ENCODE measurements around the gene SPEF2. TPM values are rescaled to one million over a fixed set of nuclear protein-coding genes. Genes with fewer than 3 reads are reported as not detected.

The SPEF2 gene
- total RNA-seq, 1 experiment from 2014 or later, result 4.0 TPM

GRCh38 chr5:35785601-35786085 lies 168.0 kb downstream of the SPEF2 start:
- no peaks in the 10 kb centered on the region for H3K36me3 ChIP-seq (ENCODE audit: control insufficient read depth, insufficient read depth, low read length)
- H3K27me3 Mint-ChIP-seq (ENCODE audit: insufficient read depth, unreplicated experiment), result peaks cover 11% of the 10 kb centered on the region
- ChIA-PET POLR2A (no interaction called here), CTCF (interaction anchor here (1.0 kb wide), 1 partner anchor 28 kb away, joined by 3 read pairs; no protein-coding TSS in a partner anchor)
- H3K9me3 Mint-ChIP-seq (ENCODE audit: unreplicated experiment), result no peaks in the 10 kb centered on the region
- no peaks in the 10 kb centered on the region for H3K27me3 ChIP-seq (replicated peaks; ENCODE audit: control insufficient read depth, insufficient read depth, low read length)
- H3K4me3 ChIP-seq (ENCODE audit: low read depth, low read length), result no peak overlapping the region
- no peak overlapping the region for H3K4me3 Mint-ChIP-seq (ENCODE audit: unreplicated experiment)
- no peaks in the 10 kb centered on the region for H3K9me3 ChIP-seq
- H3K36me3 Mint-ChIP-seq (ENCODE audit: insufficient read depth, unreplicated experiment), result no peaks in the 10 kb centered on the region
- H3K4me1 Mint-ChIP-seq (ENCODE audit: low read depth, unreplicated experiment), result no peaks in the 10 kb centered on the region
- BruUV-seq (replicated peaks), result no TSS peak
- TF ChIP-seq CTCF (IDR thresholded peaks at IDR 0.05; ENCODE audit: insufficient read depth in 1 of 2, low read depth in 1 of 2, low read length in 1 of 2, severe bottlenecking in 1 of 2, unreplicated experiment in 1 of 2), result no peak
- H3K27ac Mint-ChIP-seq (ENCODE audit: unreplicated experiment), result no peak overlapping the region
- no peak for DNase-seq
- no peaks in the 10 kb centered on the region for H3K4me1 ChIP-seq
- intact Hi-C loops (cut with micrococcal nuclease; ENCODE audit: unreplicated experiment), result no loop called here

- Mint-ChIP-seq H3K36me3 (ENCODE audit: insufficient read depth, unreplicated experiment) (no peaks in the 10 kb centered on the region), H3K4me1 (ENCODE audit: low read depth, unreplicated experiment) (no peaks in the 10 kb centered on the region), H3K27me3 (ENCODE audit: insufficient read depth, unreplicated experiment) (peaks cover 8% of the 10 kb centered on the region), H3K27ac (ENCODE audit: unreplicated experiment) (no peak overlapping the region), H3K9me3 (ENCODE audit: unreplicated experiment) (no peaks in the 10 kb centered on the region), H3K4me3 (ENCODE audit: unreplicated experiment) (no peak overlapping the region)
- ChIA-PET POLR2A (no interaction called here), CTCF (no interaction called here)
- Histone ChIP-seq H3K4me1 (no peaks in the 10 kb centered on the region), H3K36me3 (ENCODE audit: control insufficient read depth, insufficient read depth, low read length) (no peaks in the 10 kb centered on the region), H3K27me3 (replicated peaks; ENCODE audit: control insufficient read depth, insufficient read depth, low read length) (no peaks in the 10 kb centered on the region), H3K9me3 (no peaks in the 10 kb centered on the region), H3K4me3 (ENCODE audit: low read depth, low read length) (no peak overlapping the region)
- no peak for TF ChIP-seq CTCF (IDR thresholded peaks at IDR 0.05; ENCODE audit: insufficient read depth in 1 of 2, low read depth in 1 of 2, low read length in 1 of 2, severe bottlenecking in 1 of 2, unreplicated experiment in 1 of 2)
- intact Hi-C loops (cut with micrococcal nuclease; ENCODE audit: unreplicated experiment), result no loop called here
- DNase-seq, result no peak
- BruUV-seq (replicated peaks), result no TSS peak
Measured at GRCh38 chr5:35788724-35789123, 171.1 kb downstream of the SPEF2 start.

GRCh38 chr5:35789732-35790456 lies 172.2 kb downstream of the SPEF2 start:
- POLR2A ChIA-PET, result no interaction called here
- no peaks in the 10 kb centered on the region for H3K4me1 Mint-ChIP-seq (ENCODE audit: low read depth, unreplicated experiment)
- TF ChIP-seq CTCF (IDR thresholded peaks at IDR 0.05; ENCODE audit: insufficient read depth in 1 of 2, low read depth in 1 of 2, low read length in 1 of 2, severe bottlenecking in 1 of 2, unreplicated experiment in 1 of 2), result no peak

More at GRCh38 chr5:35789732-35790456, 172.2 kb downstream of the SPEF2 start:
- Histone ChIP-seq H3K4me1 (no peaks in the 10 kb centered on the region), H3K36me3 (ENCODE audit: control insufficient read depth, insufficient read depth, low read length) (no peaks in the 10 kb centered on the region), H3K27me3 (replicated peaks; ENCODE audit: control insufficient read depth, insufficient read depth, low read length) (no peaks in the 10 kb centered on the region), H3K4me3 (ENCODE audit: low read depth, low read length) (no peak overlapping the region), H3K9me3 (no peaks in the 10 kb centered on the region)
- DNase-seq, result no peak
- no peaks in the 10 kb centered on the region for H3K9me3 Mint-ChIP-seq (ENCODE audit: unreplicated experiment)
- no peak overlapping the region for H3K4me3 Mint-ChIP-seq (ENCODE audit: unreplicated experiment)
- H3K36me3 Mint-ChIP-seq (ENCODE audit: insufficient read depth, unreplicated experiment), result no peaks in the 10 kb centered on the region
- no peak overlapping the region for H3K27ac Mint-ChIP-seq (ENCODE audit: unreplicated experiment)
- CTCF ChIA-PET, result no interaction called here
- H3K27me3 Mint-ChIP-seq (ENCODE audit: insufficient read depth, unreplicated experiment), result peaks cover 4% of the 10 kb centered on the region
- no TSS peak for BruUV-seq (replicated peaks)
- intact Hi-C loops (cut with micrococcal nuclease; ENCODE audit: unreplicated experiment), result no loop called here

Data from Caco-2 (cell line).